Loucy (cell line): ENCODE measurements around the gene PITRM1.

Source experiments
- H2AFZ ChIP-seq: fragments of 200-600 bp; sonication (generic); 2 replicates; pipeline ENCODE4 v1.6.0; 2016; ENCODE audit warnings: antibody characterized with exemption, mild to moderate bottlenecking, low read length, moderate library complexity
- H3F3A ChIP-seq: fragments of 200-600 bp; 2 replicates; pipeline ENCODE4 v1.6.0; 2016; ENCODE audit warnings: antibody characterized with exemption, low read depth, mild to moderate bottlenecking
- H3K27me3 ChIP-seq: fragments of 200-600 bp; sonication (generic); 2 replicates; pipeline ENCODE4 v1.6.1; 2014; ENCODE audit warnings: low read length, mild to moderate bottlenecking; ENCODE audit not compliant: insufficient read depth, poor library complexity, severe bottlenecking
- H3K36me3 ChIP-seq: fragments of 200-600 bp; sonication (generic); 2 replicates; pipeline ENCODE4 v1.6.1; 2016; ENCODE audit warnings: low read length; ENCODE audit not compliant: insufficient read depth
- H3K4me1 ChIP-seq: fragments of 200-600 bp; sonication (generic); 2 replicates; pipeline ENCODE4 v1.5.1; 2014; ENCODE audit warnings: low read length, mild to moderate bottlenecking; ENCODE audit not compliant: insufficient read depth, poor library complexity, severe bottlenecking
- H3K4me2 ChIP-seq: fragments of 200-600 bp; sonication (generic); 2 replicates; pipeline ENCODE4 v1.6.0; 2014; ENCODE audit warnings: antibody characterized with exemption, low read length, low read depth, mild to moderate bottlenecking; ENCODE audit not compliant: poor library complexity, severe bottlenecking
- H3K4me3 ChIP-seq: fragments of 200-600 bp; sonication (generic); 2 replicates; pipeline ENCODE4 v1.5.1; 2014; ENCODE audit warnings: low read length, mild to moderate bottlenecking, mixed read lengths; ENCODE audit not compliant: poor library complexity, severe bottlenecking
- H3K79me2 ChIP-seq: fragments of 200-600 bp; sonication (generic); 2 replicates; pipeline ENCODE4 v1.6.1; 2014; ENCODE audit warnings: low read length; ENCODE audit not compliant: insufficient read depth
- H3K9ac ChIP-seq: fragments of 200-600 bp; sonication (generic); 2 replicates; pipeline ENCODE4 v1.6.0; 2014; ENCODE audit warnings: mild to moderate bottlenecking, low read depth, low read length, moderate library complexity; ENCODE audit not compliant: poor library complexity, severe bottlenecking
- H3K9me2 ChIP-seq: fragments of 200-600 bp; sonication (generic); replicated peaks from 2 replicates; pipeline ENCODE4 v1.6.1; 2016; ENCODE audit warnings: low read depth, low read length, mixed read lengths
- H3K9me3 ChIP-seq: fragments of 200-600 bp; sonication (generic); 2 replicates; pipeline ENCODE4 v1.6.1; 2014; ENCODE audit warnings: mild to moderate bottlenecking, antibody characterized with exemption, low read length, low read depth; ENCODE audit not compliant: insufficient read depth
- H4K20me1 ChIP-seq: fragments of 200-600 bp; sonication (generic); 2 replicates; pipeline ENCODE4 v1.6.0; 2014; ENCODE audit warnings: antibody characterized with exemption, low read length, mild to moderate bottlenecking; ENCODE audit not compliant: insufficient read depth, poor library complexity, severe bottlenecking
- CTCF ChIP-seq: fragments of 200-600 bp; sonication (generic); conservative IDR thresholded peaks from 2 replicates; pipeline ENCODE4 v1.5.1; 2014; ENCODE audit warnings: mild to moderate bottlenecking, antibody characterized with exemption, low read length
- EZH2phosphoT487 ChIP-seq: fragments of 200-600 bp; IDR thresholded peaks from 2 replicates; pipeline ENCODE4 v1.6.1; 2018; ENCODE audit warnings: antibody characterized with exemption, mild to moderate bottlenecking, moderate library complexity, borderline replicate concordance

Gene PITRM1

GRCh38 chr10:3162533-3162932, 10.0 kb downstream of the PITRM1 start:
- H3F3A ChIP-seq: no peaks in the 10 kb centered on the region
- no peaks in the 10 kb centered on the region for H3K9me3 ChIP-seq
- no peaks in the 10 kb centered on the region for H4K20me1 ChIP-seq
- H3K4me1 ChIP-seq: no peaks in the 10 kb centered on the region
- TF ChIP-seq CTCF: no peak; the same call in 1 of the 2 replicates
- no peak for TF ChIP-seq EZH2phosphoT487
- H3K27me3 ChIP-seq: no peaks in the 10 kb centered on the region
- no peak overlapping the region for H2AFZ ChIP-seq
- no peak overlapping the region for H3K4me2 ChIP-seq
- no peak overlapping the region for H3K4me3 ChIP-seq
- no peak overlapping the region for H3K9ac ChIP-seq
- H3K9me2 ChIP-seq: no peaks in the 10 kb centered on the region
- peaks cover 44% of the 10 kb centered on the region; the same call in 1 of the 2 replicates for H3K36me3 ChIP-seq
- no peaks in the 10 kb centered on the region for H3K79me2 ChIP-seq

GRCh38 chr10:3159152-3159551, 13.4 kb downstream of the PITRM1 start:
- Histone ChIP-seq H3K4me3 (no peak overlapping the region), H3K9me3 (no peaks in the 10 kb centered on the region), H3K79me2 (no peaks in the 10 kb centered on the region), H2AFZ (no peak overlapping the region), H3K4me2 (no peak overlapping the region), H3K4me1 (no peaks in the 10 kb centered on the region), H3K9ac (no peak overlapping the region), H3F3A (no peaks in the 10 kb centered on the region), H3K9me2 (no peaks in the 10 kb centered on the region), H4K20me1 (no peaks in the 10 kb centered on the region), H3K36me3 (peaks cover 37% of the 10 kb centered on the region; the same call in 1 of the 2 replicates), H3K27me3 (no peaks in the 10 kb centered on the region)
- TF ChIP-seq CTCF (no peak), EZH2phosphoT487 (no peak)

GRCh38 chr10:3154666-3155065, 17.9 kb downstream of the PITRM1 start:
- Histone ChIP-seq H4K20me1 (no peaks in the 10 kb centered on the region), H3K9ac (no peak overlapping the region), H2AFZ (no peak overlapping the region), H3K9me2 (no peaks in the 10 kb centered on the region), H3K79me2 (no peaks in the 10 kb centered on the region), H3K4me3 (no peak overlapping the region), H3K27me3 (no peaks in the 10 kb centered on the region), H3K36me3 (peaks cover 46% of the 10 kb centered on the region; the same call in 1 of the 2 replicates), H3F3A (no peaks in the 10 kb centered on the region), H3K4me2 (no peak overlapping the region), H3K4me1 (no peaks in the 10 kb centered on the region), H3K9me3 (no peaks in the 10 kb centered on the region)
- TF ChIP-seq CTCF (no peak), EZH2phosphoT487 (no peak)
